Prostate gland (tissue), 2 donors: ENCODE data around the gene RAB3IL1. TPM values are rescaled to one million over a fixed set of nuclear protein-coding genes. Genes with fewer than 3 reads are reported as not detected.
"Not testable (repeated sequence)": the region's sequence is repeated elsewhere in the genome, so short reads cannot be mapped to it uniquely, and the experiment has no call there.

Experiments
- DNase-seq: peaks from one replicate; pipeline ENCODE4 v3.0.0-alpha.2; 2019; ENCODE audit warnings: low spot score
- H3K27ac ChIP-seq, 2 donors: fragments of 200-600 bp; sonication (generic); 2 replicates each; pipeline ENCODE4 v1.5.1; 2017 to 2019
- H3K27me3 ChIP-seq: fragments of 200-600 bp; sonication (generic); replicated peaks from 2 replicates; pipeline ENCODE4 v1.5.1; 2019; ENCODE audit not compliant: insufficient read depth
- H3K36me3 ChIP-seq, 2 donors: fragments of 200-600 bp; sonication (generic); 1 replicate in 1 of 2; 2 replicates in 1 of 2; pipeline versions ENCODE4 v1.5.1 to v1.8.1; 2017 to 2019
- H3K4me1 ChIP-seq: fragments of 200-600 bp; sonication (generic); replicated peaks from 2 replicates; pipeline ENCODE4 v1.5.1; 2019
- H3K4me3 ChIP-seq, 2 donors: fragments of 200-600 bp; sonication (generic); 2 replicates each; pipeline ENCODE4 v1.5.1; 2017 to 2019
- H3K9me3 ChIP-seq: fragments of 200-600 bp; sonication (generic); 2 replicates; pipeline ENCODE4 v1.5.1; 2017
- POLR2A ChIP-seq: fragments of 450-650 bp; IDR thresholded peaks from one replicate; pipeline ENCODE4 v1.6.1; 2016; ENCODE audit warnings: antibody characterized with exemption, mild to moderate bottlenecking
- POLR2AphosphoS5 ChIP-seq: sonication (generic); formaldehyde crosslinking; IDR thresholded peaks from one replicate; pipeline ENCODE4 v1.6.1; 2017; ENCODE audit warnings: antibody characterized with exemption
- WGBS: methylation state at CpG from one replicate; pipeline ENCODE4 v1.1.5; 2018; 5-methylcytosine and 5-hydroxymethylcytosine counted together
- intact Hi-C: fragments of 100-400 bp; cut with DNase I; formaldehyde crosslinking; loops from one replicate; pipeline ENCODE4 v1.14.2; 2022
- total RNA-seq, 2 donors: library from RNA; depleted of rRNA; stranded (reverse); fragments of >200 nt; gene quantifications; one replicate each; pipeline ENCODE4 v1.1.0, GENCODE V29; 2016
- TF ChIP-seq, protein P1 (sequence below), 4 experiments: fragments of 200-600 bp in 2 of 4; fragments of 450-650 bp in 2 of 4; sonication (generic) in 2 of 4; IDR thresholded peaks; 1 replicate in 3 of 4; 2 replicates in 1 of 4; pipeline ENCODE4 v1.5.1; 2016 to 2019; ENCODE audit warnings: antibody characterized with exemption in 4 of 4, mild to moderate bottlenecking in 2 of 4, moderate library complexity in 2 of 4

Gene RAB3IL1, protein sequence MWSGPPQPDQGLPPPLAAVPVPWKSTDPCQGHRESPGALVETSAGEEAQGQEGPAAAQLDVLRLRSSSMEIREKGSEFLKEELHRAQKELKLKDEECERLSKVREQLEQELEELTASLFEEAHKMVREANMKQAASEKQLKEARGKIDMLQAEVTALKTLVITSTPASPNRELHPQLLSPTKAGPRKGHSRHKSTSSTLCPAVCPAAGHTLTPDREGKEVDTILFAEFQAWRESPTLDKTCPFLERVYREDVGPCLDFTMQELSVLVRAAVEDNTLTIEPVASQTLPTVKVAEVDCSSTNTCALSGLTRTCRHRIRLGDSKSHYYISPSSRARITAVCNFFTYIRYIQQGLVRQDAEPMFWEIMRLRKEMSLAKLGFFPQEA
- total RNA-seq: 10 to 100 TPM in 1 of 2 donors, 1 to 10 TPM in 1; 3.5 to 53.0 TPM

DNA sequence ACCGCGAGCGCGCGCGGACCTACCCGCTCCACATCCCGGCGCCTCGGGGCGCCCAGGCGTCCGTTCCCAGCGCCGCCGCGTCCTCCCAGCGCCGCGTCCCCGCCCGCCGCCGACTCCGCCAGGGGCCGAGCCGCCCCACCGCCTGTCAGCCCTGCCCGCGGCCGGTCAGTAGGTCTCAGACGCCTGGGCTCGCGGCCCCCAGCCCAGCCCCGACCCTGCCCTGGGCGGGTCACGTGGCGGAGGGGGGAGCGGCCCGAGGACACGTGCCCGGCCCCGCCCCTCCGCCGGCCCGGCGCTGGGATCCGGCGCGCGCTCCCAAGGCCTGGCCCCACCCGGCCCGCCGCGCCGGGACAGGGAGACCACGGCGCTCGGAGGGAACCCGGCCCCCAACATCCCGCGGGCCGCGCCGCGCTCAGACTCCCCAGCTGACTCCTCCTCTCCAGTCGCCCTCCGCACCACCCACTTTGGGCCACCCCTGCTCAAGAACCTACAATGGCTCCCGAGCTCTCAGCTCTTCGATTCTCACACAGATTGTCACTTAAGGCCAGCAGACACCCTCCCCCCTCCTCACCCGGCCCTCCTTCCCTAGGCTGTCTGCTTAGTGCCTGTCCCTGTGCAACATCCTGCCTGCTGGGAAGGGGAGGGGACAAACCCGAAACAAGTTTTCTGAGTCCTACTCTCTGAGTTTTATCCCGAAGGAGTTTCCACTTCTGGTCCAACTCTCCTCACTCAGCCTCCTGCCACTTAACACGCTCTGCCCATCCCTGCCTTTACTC is at the start of gene RAB3IL1:
TSS of gene RAB3IL1 (minus strand) at position 233 of the 776 bp plus-strand sequence. CDS start at position 34, 199 bp downstream.
- DNase-seq: no peak
- Histone ChIP-seq H3K4me3 (peak within 1 kb of the TSS; percentile 51 to 60), H3K9me3 (no peaks in the 10 kb centered on the region), H3K36me3 (no peaks in the 10 kb centered on the region), H3K27ac (peak within 1 kb of the TSS; percentile 55 to 61), H3K27me3 (no peaks in the 10 kb centered on the region), H3K4me1 (peaks cover 4% of the 10 kb centered on the region)
- TF ChIP-seq, protein P1, sequence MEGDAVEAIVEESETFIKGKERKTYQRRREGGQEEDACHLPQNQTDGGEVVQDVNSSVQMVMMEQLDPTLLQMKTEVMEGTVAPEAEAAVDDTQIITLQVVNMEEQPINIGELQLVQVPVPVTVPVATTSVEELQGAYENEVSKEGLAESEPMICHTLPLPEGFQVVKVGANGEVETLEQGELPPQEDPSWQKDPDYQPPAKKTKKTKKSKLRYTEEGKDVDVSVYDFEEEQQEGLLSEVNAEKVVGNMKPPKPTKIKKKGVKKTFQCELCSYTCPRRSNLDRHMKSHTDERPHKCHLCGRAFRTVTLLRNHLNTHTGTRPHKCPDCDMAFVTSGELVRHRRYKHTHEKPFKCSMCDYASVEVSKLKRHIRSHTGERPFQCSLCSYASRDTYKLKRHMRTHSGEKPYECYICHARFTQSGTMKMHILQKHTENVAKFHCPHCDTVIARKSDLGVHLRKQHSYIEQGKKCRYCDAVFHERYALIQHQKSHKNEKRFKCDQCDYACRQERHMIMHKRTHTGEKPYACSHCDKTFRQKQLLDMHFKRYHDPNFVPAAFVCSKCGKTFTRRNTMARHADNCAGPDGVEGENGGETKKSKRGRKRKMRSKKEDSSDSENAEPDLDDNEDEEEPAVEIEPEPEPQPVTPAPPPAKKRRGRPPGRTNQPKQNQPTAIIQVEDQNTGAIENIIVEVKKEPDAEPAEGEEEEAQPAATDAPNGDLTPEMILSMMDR (IDR thresholded peaks at IDR 0.05): peak in 1 of 4 experiments; percentile 9
- no peak for TF ChIP-seq POLR2AphosphoS5
- intact Hi-C loops: no loop called here
- 4% methylated on average over 21 of the region's 74 CpGs for WGBS

- DNase-seq: no peak
- peaks cover 3 to 7% of the 10 kb centered on the region in 2 donors for H3K36me3 ChIP-seq
- H3K9me3 ChIP-seq: no peaks in the 10 kb centered on the region
- WGBS: 0% methylated on average over 13 of the region's 13 CpGs
- intact Hi-C loops: no loop called here
- H3K4me3 ChIP-seq: peak overlapping the region; percentile 95 to 98
- H3K27me3 ChIP-seq: no peaks in the 10 kb centered on the region
- H3K27ac ChIP-seq: peak overlapping the region; percentile 100
- TF ChIP-seq, protein P1 (IDR thresholded peaks at IDR 0.05): no peak
- TF ChIP-seq POLR2AphosphoS5: no peak
- TF ChIP-seq POLR2A: no peak
- H3K4me1 ChIP-seq: peaks cover 8% of the 10 kb centered on the region
Observed at GRCh38 chr11:61966734-61967115, 49.4 kb upstream of the RAB3IL1 start.

GRCh38 chr11:61964666-61965271 is 47.4 kb upstream of the RAB3IL1 start:
- H3K9me3 ChIP-seq, H3K27me3 ChIP-seq, H3K4me1 ChIP-seq, H3K36me3 ChIP-seq, intact Hi-C loops: not testable (repeated sequence)
- WGBS: 38% methylated on average over 9 of the region's 9 CpGs
- Histone ChIP-seq H3K27ac (peak overlapping the region; percentile 100), H3K4me3 (peak overlapping the region; percentile 95 to 98)
- DNase-seq: peak; percentile 71
- TF ChIP-seq POLR2AphosphoS5: peak; percentile 64

DNA sequence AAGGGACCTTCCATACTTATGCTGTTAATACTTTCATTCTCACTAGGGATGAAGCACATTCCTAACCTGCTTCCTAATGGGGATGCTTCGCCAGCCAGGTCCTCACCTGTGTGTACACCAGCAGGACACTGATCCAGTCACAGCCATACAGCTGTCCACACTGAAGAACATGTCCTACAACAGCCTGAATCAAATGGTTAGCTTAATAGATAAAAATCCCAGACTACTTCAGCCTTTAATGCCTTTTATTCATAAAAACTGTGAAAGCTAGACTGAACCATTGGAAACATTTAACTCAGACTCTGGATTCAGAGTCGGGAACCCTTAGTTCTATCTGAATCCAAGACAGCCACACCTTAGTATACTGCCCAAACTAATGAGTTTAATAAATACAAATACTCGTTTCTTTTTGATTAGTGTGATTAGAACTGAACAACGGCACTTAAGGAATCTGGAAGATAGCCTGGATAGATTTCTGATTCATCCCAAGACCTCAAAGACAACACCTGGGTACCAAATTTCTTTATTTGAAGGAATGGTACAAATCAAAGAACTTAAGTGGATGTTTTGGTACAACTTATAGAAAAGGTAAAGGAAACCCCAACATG is 46.8 kb upstream of the RAB3IL1 start:
- no peak overlapping the region for H3K4me3 ChIP-seq

More for the DNA sequence above, 46.8 kb upstream of the RAB3IL1 start:
- TF ChIP-seq, protein P1 (IDR thresholded peaks at IDR 0.05): no peak
- TF ChIP-seq POLR2AphosphoS5 (no peak), POLR2A (no peak)
- intact Hi-C loops: no loop called here
- DNase-seq: no peak
- Histone ChIP-seq H3K9me3 (no peaks in the 10 kb centered on the region), H3K4me1 (no peaks in the 10 kb centered on the region), H3K36me3 (peaks cover 3 to 7% of the 10 kb centered on the region in 2 donors), H3K27me3 (no peaks in the 10 kb centered on the region), H3K27ac (peak overlapping the region; percentile 15 to 100)
- 58% methylated on average over 4 of the region's 4 CpGs for WGBS
